HepG2 (cell line): ENCODE measurements around the gene ATAD3A. TPM values are rescaled to one million over a fixed set of nuclear protein-coding genes. Genes with fewer than 3 reads are reported as not detected.

ENCODE experiments used
- CEBPG ChIP-seq: IDR thresholded peaks from 2 replicates; pipeline ENCODE4 v1.6.1; 2016
- E2F5 ChIP-seq: sonication (generic); formaldehyde crosslinking; conservative IDR thresholded peaks from 2 replicates; pipeline ENCODE4 v1.4.0; 2020; ENCODE audit warnings: missing genetic modification reagents
- GMEB1 ChIP-seq: sonication (generic); formaldehyde crosslinking; IDR thresholded peaks from 2 replicates; pipeline ENCODE4 v1.5.1; 2020; ENCODE audit warnings: missing genetic modification reagents, mild to moderate bottlenecking, borderline replicate concordance
- MEF2D ChIP-seq: sonication (generic); formaldehyde crosslinking; IDR thresholded peaks from 2 replicates; pipeline ENCODE4 v1.5.1; 2020; ENCODE audit warnings: mild to moderate bottlenecking, missing genetic modification reagents
- MYC ChIP-seq: sonication (generic); formaldehyde crosslinking; IDR thresholded peaks from 2 replicates; pipeline ENCODE4 v1.9.0; 2021; ENCODE audit warnings: missing genetic modification reagents, borderline replicate concordance
- MYNN ChIP-seq: sonication (generic); formaldehyde crosslinking; IDR thresholded peaks from 2 replicates; pipeline ENCODE4 v1.4.0; 2020; ENCODE audit warnings: mild to moderate bottlenecking, low read depth, missing genetic modification reagents
- PHF5A ChIP-seq: IDR thresholded peaks from one replicate; pipeline ENCODE4 v1.6.1; 2018; ENCODE audit warnings: low read depth, missing genetic modification reagents; ENCODE audit not compliant: unreplicated experiment
- RFX3 ChIP-seq: IDR thresholded peaks from 2 replicates; pipeline ENCODE4 v1.6.1; 2016; ENCODE audit warnings: missing biosample characterization, missing genetic modification reagents
- SP140L ChIP-seq: sonication (generic); formaldehyde crosslinking; IDR thresholded peaks from 2 replicates; pipeline ENCODE4 v1.4.0; 2020; ENCODE audit warnings: missing genetic modification reagents, borderline replicate concordance
- ZBTB7B ChIP-seq: sonication (generic); formaldehyde crosslinking; IDR thresholded peaks from 2 replicates; pipeline ENCODE4 v1.4.0; 2020; ENCODE audit warnings: missing genetic modification reagents
- ZFP91 ChIP-seq: sonication (generic); formaldehyde crosslinking; IDR thresholded peaks from 2 replicates; pipeline ENCODE4 v1.9.0; 2022; ENCODE audit warnings: missing genetic modification reagents, mild to moderate bottlenecking, borderline replicate concordance
- ZNF414 ChIP-seq: sonication (generic); formaldehyde crosslinking; IDR thresholded peaks from 2 replicates; pipeline ENCODE4 v1.5.0; 2020; ENCODE audit warnings: missing genetic modification reagents
- ZNF501 ChIP-seq: sonication (generic); formaldehyde crosslinking; IDR thresholded peaks from 2 replicates; pipeline ENCODE4 v1.5.1; 2020; ENCODE audit warnings: mild to moderate bottlenecking, moderate library complexity, missing genetic modification reagents
- ZNF552 ChIP-seq: sonication (generic); formaldehyde crosslinking; IDR thresholded peaks from 2 replicates; pipeline ENCODE4 v1.9.0; 2022; ENCODE audit warnings: missing genetic modification reagents, mild to moderate bottlenecking, borderline replicate concordance
- polyA plus RNA-seq, 8 experiments: library from polyadenylated mRNA; depleted of rRNA in 3 of 8; stranded (reverse) in 7 of 8; unstranded in 1 of 8; fragments of >200 nt; fragmentation: Illumina TruSeq in 4 of 8; extraction: Trizol in 4 of 8; gene quantifications; 2 replicates each; pipeline versions ENCODE4 v1.2.1 to v1.2.3, GENCODE V29; 2011 to 2016; ENCODE audit warnings: low read depth in 4 of 8, missing spikeins in 1 of 8, mixed read lengths in 1 of 8; ENCODE audit not compliant: insufficient read depth in 1 of 8
- total RNA-seq, 5 experiments: library from RNA; depleted of rRNA; stranded (reverse); fragments of >200 nt; fragmentation: Illumina TruSeq; extraction: Trizol; gene quantifications; 2 replicates each; pipeline ENCODE4 v1.2.3, GENCODE V29; 2016; ENCODE audit warnings: low read depth in 1 of 5
- TF ChIP-seq, protein P1 (sequence below): sonication (generic); formaldehyde crosslinking; IDR thresholded peaks from 2 replicates; pipeline ENCODE4 v1.5.0; 2020; ENCODE audit warnings: mild to moderate bottlenecking, missing genetic modification reagents
- TF ChIP-seq, protein P2 (sequence below): sonication (generic); formaldehyde crosslinking; IDR thresholded peaks from 2 replicates; pipeline ENCODE4 v1.5.0; 2020; ENCODE audit warnings: missing genetic modification reagents
- TF ChIP-seq, protein P3 (sequence below): sonication (generic); formaldehyde crosslinking; IDR thresholded peaks from 2 replicates; pipeline ENCODE4 v1.8.0; 2022; ENCODE audit warnings: missing genetic modification reagents, mild to moderate bottlenecking, moderate library complexity, borderline replicate concordance

Gene ATAD3A
- total and polyA plus RNA-seq, 2 of the 13 experiments (the other 11 are each of a cell fraction or from before 2014, with no cell fraction given), result 10.6 to 49.0 TPM

DNA sequence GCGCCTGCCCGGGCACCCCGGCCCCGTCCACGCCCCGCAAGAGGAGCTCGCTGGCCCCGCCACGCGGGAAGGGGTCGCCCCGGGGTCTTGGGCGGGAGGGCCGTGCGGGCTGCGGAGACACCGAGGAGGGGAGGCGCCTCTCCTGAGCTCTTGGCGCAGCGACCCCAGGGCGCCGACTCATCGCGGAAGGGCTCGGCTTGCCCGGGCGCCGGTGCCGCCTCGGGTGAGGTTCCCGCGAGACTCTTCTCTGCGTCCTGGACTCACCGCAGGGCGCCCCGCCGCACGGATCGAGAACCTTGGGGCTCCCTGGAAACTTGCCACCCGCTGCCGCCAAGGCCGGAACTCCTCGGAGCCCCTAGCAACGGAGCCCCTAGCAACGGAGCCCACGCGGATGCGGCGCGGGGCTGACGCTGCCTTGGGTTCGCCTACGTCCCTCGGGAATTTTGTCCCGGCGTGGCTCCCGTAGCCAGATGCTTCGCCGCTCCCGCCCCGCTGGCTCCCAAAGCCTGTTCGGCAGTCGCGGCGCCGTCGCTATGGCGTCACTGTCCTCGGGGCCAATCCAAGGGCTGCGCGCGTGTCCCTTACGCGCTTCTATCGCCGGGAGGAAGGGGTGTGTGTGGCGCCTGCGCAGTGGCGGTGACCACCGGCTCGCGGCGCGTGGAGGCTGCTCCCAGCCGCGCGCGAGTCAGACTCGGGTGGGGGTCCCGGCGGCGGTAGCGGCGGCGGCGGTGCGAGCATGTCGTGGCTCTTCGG is at the start of gene ATAD3A (continued):
- TF ChIP-seq ZFP91 (CRISPR knock-in tag) (peak; percentile 92; the same call in 1 of the 2 replicates), E2F5 (peak; percentile 84), ZNF414 (peak; percentile 66; the same call in 1 of the 2 replicates), CEBPG (CRISPR knock-in tag) (0 out of 2 replicates have a peak, but pooled peaks have one; percentile 29), MYC (CRISPR knock-in tag) (peak; percentile 92), PHF5A (CRISPR knock-in tag) (peak; percentile 82), GMEB1 (peak; percentile 94), SP140L (CRISPR knock-in tag) (no peak), RFX3 (CRISPR knock-in tag) (peak; percentile 81), MEF2D (peak; percentile 88), ZNF501 (CRISPR knock-in tag) (peak; percentile 76), ZBTB7B (peak; percentile 86), ZNF552 (CRISPR knock-in tag) (0 out of 2 replicates have a peak, but pooled peaks have one; percentile 17), MYNN (CRISPR knock-in tag) (peak; percentile 84; the same call in 1 of the 2 replicates)
- TF ChIP-seq, protein P1, sequence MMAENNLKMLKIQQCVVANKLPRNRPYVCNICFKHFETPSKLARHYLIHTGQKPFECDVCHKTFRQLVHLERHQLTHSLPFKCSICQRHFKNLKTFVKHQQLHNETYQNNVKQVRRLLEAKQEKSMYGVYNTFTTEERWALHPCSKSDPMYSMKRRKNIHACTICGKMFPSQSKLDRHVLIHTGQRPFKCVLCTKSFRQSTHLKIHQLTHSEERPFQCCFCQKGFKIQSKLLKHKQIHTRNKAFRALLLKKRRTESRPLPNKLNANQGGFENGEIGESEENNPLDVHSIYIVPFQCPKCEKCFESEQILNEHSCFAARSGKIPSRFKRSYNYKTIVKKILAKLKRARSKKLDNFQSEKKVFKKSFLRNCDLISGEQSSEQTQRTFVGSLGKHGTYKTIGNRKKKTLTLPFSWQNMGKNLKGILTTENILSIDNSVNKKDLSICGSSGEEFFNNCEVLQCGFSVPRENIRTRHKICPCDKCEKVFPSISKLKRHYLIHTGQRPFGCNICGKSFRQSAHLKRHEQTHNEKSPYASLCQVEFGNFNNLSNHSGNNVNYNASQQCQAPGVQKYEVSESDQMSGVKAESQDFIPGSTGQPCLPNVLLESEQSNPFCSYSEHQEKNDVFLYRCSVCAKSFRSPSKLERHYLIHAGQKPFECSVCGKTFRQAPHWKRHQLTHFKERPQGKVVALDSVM (CRISPR knock-in tag), result 0 out of 2 replicates have a peak, but pooled peaks have one; percentile 45
- TF ChIP-seq, protein P2, sequence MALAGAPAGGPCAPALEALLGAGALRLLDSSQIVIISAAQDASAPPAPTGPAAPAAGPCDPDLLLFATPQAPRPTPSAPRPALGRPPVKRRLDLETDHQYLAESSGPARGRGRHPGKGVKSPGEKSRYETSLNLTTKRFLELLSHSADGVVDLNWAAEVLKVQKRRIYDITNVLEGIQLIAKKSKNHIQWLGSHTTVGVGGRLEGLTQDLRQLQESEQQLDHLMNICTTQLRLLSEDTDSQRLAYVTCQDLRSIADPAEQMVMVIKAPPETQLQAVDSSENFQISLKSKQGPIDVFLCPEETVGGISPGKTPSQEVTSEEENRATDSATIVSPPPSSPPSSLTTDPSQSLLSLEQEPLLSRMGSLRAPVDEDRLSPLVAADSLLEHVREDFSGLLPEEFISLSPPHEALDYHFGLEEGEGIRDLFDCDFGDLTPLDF (CRISPR knock-in tag), result peak; percentile 94
- TF ChIP-seq, protein P3, sequence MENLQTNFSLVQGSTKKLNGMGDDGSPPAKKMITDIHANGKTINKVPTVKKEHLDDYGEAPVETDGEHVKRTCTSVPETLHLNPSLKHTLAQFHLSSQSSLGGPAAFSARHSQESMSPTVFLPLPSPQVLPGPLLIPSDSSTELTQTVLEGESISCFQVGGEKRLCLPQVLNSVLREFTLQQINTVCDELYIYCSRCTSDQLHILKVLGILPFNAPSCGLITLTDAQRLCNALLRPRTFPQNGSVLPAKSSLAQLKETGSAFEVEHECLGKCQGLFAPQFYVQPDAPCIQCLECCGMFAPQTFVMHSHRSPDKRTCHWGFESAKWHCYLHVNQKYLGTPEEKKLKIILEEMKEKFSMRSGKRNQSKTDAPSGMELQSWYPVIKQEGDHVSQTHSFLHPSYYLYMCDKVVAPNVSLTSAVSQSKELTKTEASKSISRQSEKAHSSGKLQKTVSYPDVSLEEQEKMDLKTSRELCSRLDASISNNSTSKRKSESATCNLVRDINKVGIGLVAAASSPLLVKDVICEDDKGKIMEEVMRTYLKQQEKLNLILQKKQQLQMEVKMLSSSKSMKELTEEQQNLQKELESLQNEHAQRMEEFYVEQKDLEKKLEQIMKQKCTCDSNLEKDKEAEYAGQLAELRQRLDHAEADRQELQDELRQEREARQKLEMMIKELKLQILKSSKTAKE, result peak; percentile 11; the same call in 1 of the 2 replicates
